ENCODE results near the gene TRIM26. TPM values are rescaled to one million over a fixed set of nuclear protein-coding genes. Genes with fewer than 3 reads are reported as not detected.

TRIM26 gene
- total RNA-seq, 2 experiments from 2014 or later = 78.0 to 86.4 TPM

- Mint-ChIP-seq H3K9me3 (ENCODE audit: insufficient read depth) (no peaks in the 10 kb centered on the region), H3K27ac (peak overlapping the region; percentile 43), H3K4me3 (no peak overlapping the region), H3K36me3 (ENCODE audit: low read depth) (peaks cover 61% of the 10 kb centered on the region), H3K27me3 (ENCODE audit: low read depth) (no peaks in the 10 kb centered on the region), H3K4me1 (ENCODE audit: low read depth) (peaks cover 60% of the 10 kb centered on the region)
- DNase-seq (no peak), ATAC-seq (no peak)
- CTCF ChIA-PET = interaction anchor here (1.2 to 4.1 kb wide), 3 partner anchors 12 to 104 kb away, joined by 5 to 18 read pairs (median 5); no protein-coding TSS in a partner anchor
- POLR2A ChIA-PET = interaction anchor here (2.7 kb wide), 1 partner anchor 11 kb away, joined by 8 read pairs; no protein-coding TSS in a partner anchor
Observed at GRCh38 chr6:30207619-30208295, 5.4 kb downstream of the TRIM26 start.

- DNase-seq (no peak), ATAC-seq (no peak)
- Mint-ChIP-seq H3K4me3 (no peak overlapping the region), H3K9me3 (ENCODE audit: insufficient read depth) (no peaks in the 10 kb centered on the region), H3K27ac (peak overlapping the region; percentile 58), H3K4me1 (ENCODE audit: low read depth) (peaks cover 62% of the 10 kb centered on the region), H3K36me3 (ENCODE audit: low read depth) (peaks cover 61% of the 10 kb centered on the region), H3K27me3 (ENCODE audit: low read depth) (no peaks in the 10 kb centered on the region)
- ChIA-PET POLR2A (interaction anchor here (2.7 kb wide), 1 partner anchor 11 kb away, joined by 8 read pairs; no protein-coding TSS in a partner anchor), CTCF (interaction anchor here (1.2 to 4.1 kb wide), 2 partner anchors 12 to 104 kb away, joined by 5 to 18 read pairs; no protein-coding TSS in a partner anchor)
Observed at GRCh38 chr6:30206799-30207618, 6.2 kb downstream of the TRIM26 start.

- Mint-ChIP-seq H3K4me3 (no peak overlapping the region), H3K36me3 (ENCODE audit: low read depth) (peaks cover 61% of the 10 kb centered on the region), H3K27me3 (ENCODE audit: low read depth) (no peaks in the 10 kb centered on the region), H3K4me1 (ENCODE audit: low read depth) (peaks cover 60% of the 10 kb centered on the region), H3K9me3 (ENCODE audit: insufficient read depth) (no peaks in the 10 kb centered on the region), H3K27ac (no peak overlapping the region)
- CTCF ChIA-PET = interaction anchor here (4.1 kb wide), 1 partner anchor 13 kb away, joined by 18 read pairs; no protein-coding TSS in a partner anchor
- POLR2A ChIA-PET = interaction anchor here (1.1 to 2.7 kb wide), 2 partner anchors 8 to 10 kb away, joined by 5 to 8 read pairs; no protein-coding TSS in a partner anchor
- DNase-seq (no peak), ATAC-seq (no peak)
Observed at GRCh38 chr6:30206152-30206551, 7.1 kb downstream of the TRIM26 start.

GRCh38 chr6:30204116-30204515, 9.1 kb downstream of the TRIM26 start:
- H3K9me3 Mint-ChIP-seq (ENCODE audit: insufficient read depth) = no peaks in the 10 kb centered on the region
- ATAC-seq (no peak), DNase-seq (no peak)
- no peak overlapping the region for H3K4me3 Mint-ChIP-seq
- H3K4me1 Mint-ChIP-seq (ENCODE audit: low read depth) = peaks cover 54% of the 10 kb centered on the region
- ChIA-PET CTCF (interaction anchor here (1.3 kb wide), 1 partner anchor 181 kb away, joined by 3 read pairs; no protein-coding TSS in a partner anchor), POLR2A (interaction anchor here (0.8 kb wide), 1 partner anchor 9 kb away, joined by 4 read pairs; the partner anchor contains the start of gene TRIM26)
- H3K27ac Mint-ChIP-seq = no peak overlapping the region
- no peaks in the 10 kb centered on the region for H3K27me3 Mint-ChIP-seq (ENCODE audit: low read depth)
- peaks cover 58% of the 10 kb centered on the region for H3K36me3 Mint-ChIP-seq (ENCODE audit: low read depth)

GRCh38 chr6:30202366-30202765, 10.8 kb downstream of the TRIM26 start:
- ATAC-seq = no peak
- no peaks in the 10 kb centered on the region for H3K27me3 Mint-ChIP-seq (ENCODE audit: low read depth)
- peaks cover 56% of the 10 kb centered on the region for H3K36me3 Mint-ChIP-seq (ENCODE audit: low read depth)
- ChIA-PET POLR2A (no interaction called here), CTCF (no interaction called here)
- no peak for DNase-seq
- no peak overlapping the region for H3K27ac Mint-ChIP-seq
- H3K9me3 Mint-ChIP-seq (ENCODE audit: insufficient read depth) = no peaks in the 10 kb centered on the region
- peaks cover 40% of the 10 kb centered on the region for H3K4me1 Mint-ChIP-seq (ENCODE audit: low read depth)
- H3K4me3 Mint-ChIP-seq = no peak overlapping the region

- DNase-seq (no peak), ATAC-seq (no peak)
- Mint-ChIP-seq H3K4me1 (ENCODE audit: low read depth) (peaks cover 29% of the 10 kb centered on the region), H3K27me3 (ENCODE audit: low read depth) (no peaks in the 10 kb centered on the region), H3K27ac (peak overlapping the region; percentile 51), H3K36me3 (ENCODE audit: low read depth) (peaks cover 60% of the 10 kb centered on the region), H3K4me3 (no peak overlapping the region), H3K9me3 (ENCODE audit: insufficient read depth) (no peaks in the 10 kb centered on the region)
- CTCF ChIA-PET = no interaction called here
- POLR2A ChIA-PET = no interaction called here
Observed at GRCh38 chr6:30200551-30201281, 12.5 kb downstream of the TRIM26 start.

GRCh38 chr6:30198166-30199084, 14.8 kb downstream of the TRIM26 start:
- Mint-ChIP-seq H3K27ac (no peak overlapping the region), H3K4me3 (no peak overlapping the region), H3K36me3 (ENCODE audit: low read depth) (peaks cover 63% of the 10 kb centered on the region), H3K9me3 (ENCODE audit: insufficient read depth) (no peaks in the 10 kb centered on the region), H3K4me1 (ENCODE audit: low read depth) (peaks cover 23% of the 10 kb centered on the region), H3K27me3 (ENCODE audit: low read depth) (no peaks in the 10 kb centered on the region)
- DNase-seq (no peak), ATAC-seq (no peak)
- POLR2A ChIA-PET = interaction anchor here (0.5 kb wide), 1 partner anchor 253 kb away, joined by 3 read pairs; no protein-coding TSS in a partner anchor
- CTCF ChIA-PET = interaction anchor here (1.4 kb wide), 1 partner anchor 21 kb away, joined by 4 read pairs; no protein-coding TSS in a partner anchor

GRCh38 chr6:30196376-30196775, 16.8 kb downstream of the TRIM26 start:
- DNase-seq = no peak

GRCh38 chr6:30195951-30196350, 17.3 kb downstream of the TRIM26 start:
- DNase-seq (no peak), ATAC-seq (no peak)
- Mint-ChIP-seq H3K27ac (peak overlapping the region; percentile 24), H3K27me3 (ENCODE audit: low read depth) (no peaks in the 10 kb centered on the region), H3K4me1 (ENCODE audit: low read depth) (peaks cover 10% of the 10 kb centered on the region), H3K9me3 (ENCODE audit: insufficient read depth) (no peaks in the 10 kb centered on the region), H3K4me3 (no peak overlapping the region), H3K36me3 (ENCODE audit: low read depth) (peaks cover 58% of the 10 kb centered on the region)
- POLR2A ChIA-PET = interaction anchor here (2.7 kb wide), 1 partner anchor 11 kb away, joined by 8 read pairs; no protein-coding TSS in a partner anchor
- CTCF ChIA-PET = interaction anchor here (1.2 to 1.3 kb wide), 2 partner anchors 23 to 348 kb away, joined by 4 to 5 read pairs; no protein-coding TSS in a partner anchor

More at GRCh38 chr6:30196376-30196775, 16.8 kb downstream of the TRIM26 start:
- peaks cover 59% of the 10 kb centered on the region for H3K36me3 Mint-ChIP-seq (ENCODE audit: low read depth)
- POLR2A ChIA-PET = interaction anchor here (0.8 to 2.7 kb wide), 2 partner anchors 10 to 153 kb away, joined by 3 to 8 read pairs; no protein-coding TSS in a partner anchor
- no peak for ATAC-seq
- H3K27me3 Mint-ChIP-seq (ENCODE audit: low read depth) = no peaks in the 10 kb centered on the region
- H3K27ac Mint-ChIP-seq = no peak overlapping the region
- CTCF ChIA-PET = interaction anchor here (1.0 to 1.2 kb wide), 2 partner anchors 160 to 349 kb away, joined by 4 read pairs; no protein-coding TSS in a partner anchor
- no peak overlapping the region for H3K4me3 Mint-ChIP-seq
- H3K9me3 Mint-ChIP-seq (ENCODE audit: insufficient read depth) = no peaks in the 10 kb centered on the region
- peaks cover 15% of the 10 kb centered on the region for H3K4me1 Mint-ChIP-seq (ENCODE audit: low read depth)

All from activated CD8-positive, alpha-beta T cell treated with anti-CD3 and anti-CD28 coated beads, Interleukin-2, amount 10 ng/mL, durations not matched to agents 7 days and 5 days (primary cell).